Suprapubic skin (tissue), 3 donors: ENCODE results near the gene SETD3.

ENCODE experiments used
- POLR2A ChIP-seq, 2 donors: fragments of 450-650 bp; IDR thresholded peaks; one replicate each; pipeline ENCODE4 v1.6.1; 2017; ENCODE audit warnings: antibody characterized with exemption in 2 of 2, mild to moderate bottlenecking in 2 of 2, moderate library complexity in 2 of 2
- TF ChIP-seq, protein P1 (sequence below), 2 donors: fragments of 200-600 bp in 1 of 2; fragments of 450-650 bp in 1 of 2; sonication (generic) in 1 of 2; IDR thresholded peaks; one replicate each; pipeline ENCODE4 v1.5.1; 2016 to 2019; ENCODE audit warnings: antibody characterized with exemption in 2 of 2, mild to moderate bottlenecking in 1 of 2, moderate library complexity in 1 of 2

DNA sequence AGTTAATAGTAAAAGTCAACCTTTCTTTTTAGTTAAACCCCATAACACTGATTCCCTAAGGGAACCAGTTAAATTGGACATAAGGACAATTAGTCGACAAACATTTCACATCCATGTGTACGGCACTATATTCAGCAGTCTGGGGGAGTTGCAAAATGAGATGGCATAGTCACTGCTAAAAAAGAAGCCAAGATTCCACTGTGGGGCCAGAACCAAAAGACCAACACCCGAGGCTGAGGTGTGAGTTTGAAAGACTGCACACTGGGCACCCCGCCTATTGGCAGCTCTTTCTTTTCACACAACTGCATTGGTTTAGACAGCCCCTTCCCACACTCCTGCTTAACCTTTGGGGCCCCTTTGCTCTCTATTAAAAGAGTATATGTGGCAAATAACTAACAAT, 16.7 kb downstream of the SETD3 start:
- TF ChIP-seq, protein P1, sequence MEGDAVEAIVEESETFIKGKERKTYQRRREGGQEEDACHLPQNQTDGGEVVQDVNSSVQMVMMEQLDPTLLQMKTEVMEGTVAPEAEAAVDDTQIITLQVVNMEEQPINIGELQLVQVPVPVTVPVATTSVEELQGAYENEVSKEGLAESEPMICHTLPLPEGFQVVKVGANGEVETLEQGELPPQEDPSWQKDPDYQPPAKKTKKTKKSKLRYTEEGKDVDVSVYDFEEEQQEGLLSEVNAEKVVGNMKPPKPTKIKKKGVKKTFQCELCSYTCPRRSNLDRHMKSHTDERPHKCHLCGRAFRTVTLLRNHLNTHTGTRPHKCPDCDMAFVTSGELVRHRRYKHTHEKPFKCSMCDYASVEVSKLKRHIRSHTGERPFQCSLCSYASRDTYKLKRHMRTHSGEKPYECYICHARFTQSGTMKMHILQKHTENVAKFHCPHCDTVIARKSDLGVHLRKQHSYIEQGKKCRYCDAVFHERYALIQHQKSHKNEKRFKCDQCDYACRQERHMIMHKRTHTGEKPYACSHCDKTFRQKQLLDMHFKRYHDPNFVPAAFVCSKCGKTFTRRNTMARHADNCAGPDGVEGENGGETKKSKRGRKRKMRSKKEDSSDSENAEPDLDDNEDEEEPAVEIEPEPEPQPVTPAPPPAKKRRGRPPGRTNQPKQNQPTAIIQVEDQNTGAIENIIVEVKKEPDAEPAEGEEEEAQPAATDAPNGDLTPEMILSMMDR (IDR thresholded peaks at IDR 0.05), result no peak
- TF ChIP-seq POLR2A (IDR thresholded peaks at IDR 0.05), result no peak
